Fibroblast of lung (primary cell): ENCODE data around the gene SH2D5.

Experiments used
- EZH2 ChIP-seq: IDR thresholded peaks from 2 replicates; pipeline ENCODE4 v1.5.1; 2012; ENCODE audit warnings: low read length, control low read depth, mild to moderate bottlenecking; ENCODE audit errors: missing control alignments
- TF ChIP-seq, protein P1 (sequence below), 2 donors: IDR thresholded peaks in 1 of 2; conservative IDR thresholded peaks in 1 of 2; 1 replicate in 1 of 2; 2 replicates in 1 of 2; pipeline ENCODE4 v1.5.1; 2011 to 2012; ENCODE audit warnings: low read length in 2 of 2, control low read depth in 1 of 2, inconsistent platforms in 1 of 2, low read depth in 1 of 2, mild to moderate bottlenecking in 1 of 2

GRCh38 chr1:20701446-20701845 is 31.1 kb downstream of the SH2D5 start:
- TF ChIP-seq, protein P1, sequence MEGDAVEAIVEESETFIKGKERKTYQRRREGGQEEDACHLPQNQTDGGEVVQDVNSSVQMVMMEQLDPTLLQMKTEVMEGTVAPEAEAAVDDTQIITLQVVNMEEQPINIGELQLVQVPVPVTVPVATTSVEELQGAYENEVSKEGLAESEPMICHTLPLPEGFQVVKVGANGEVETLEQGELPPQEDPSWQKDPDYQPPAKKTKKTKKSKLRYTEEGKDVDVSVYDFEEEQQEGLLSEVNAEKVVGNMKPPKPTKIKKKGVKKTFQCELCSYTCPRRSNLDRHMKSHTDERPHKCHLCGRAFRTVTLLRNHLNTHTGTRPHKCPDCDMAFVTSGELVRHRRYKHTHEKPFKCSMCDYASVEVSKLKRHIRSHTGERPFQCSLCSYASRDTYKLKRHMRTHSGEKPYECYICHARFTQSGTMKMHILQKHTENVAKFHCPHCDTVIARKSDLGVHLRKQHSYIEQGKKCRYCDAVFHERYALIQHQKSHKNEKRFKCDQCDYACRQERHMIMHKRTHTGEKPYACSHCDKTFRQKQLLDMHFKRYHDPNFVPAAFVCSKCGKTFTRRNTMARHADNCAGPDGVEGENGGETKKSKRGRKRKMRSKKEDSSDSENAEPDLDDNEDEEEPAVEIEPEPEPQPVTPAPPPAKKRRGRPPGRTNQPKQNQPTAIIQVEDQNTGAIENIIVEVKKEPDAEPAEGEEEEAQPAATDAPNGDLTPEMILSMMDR (conservative IDR thresholded peaks at IDR 0.05 in 1 of 2, IDR thresholded peaks at IDR 0.05 in 1 of 2; ENCODE audit: low read depth in 1 of 2, low read length in 2 of 2): no peak
- TF ChIP-seq EZH2: no peak
